GM21447 (cell line): ENCODE results near the gene PSG4.
"Not testable (repeated sequence)": the region's sequence is repeated elsewhere in the genome, so short reads cannot be mapped to it uniquely, and the experiment has no call there.

Experiments
- ATAC-seq: cut with Tn5 transposase; IDR thresholded peaks from one replicate; pipeline ENCODE4 v1.9.1; 2021; ENCODE audit not compliant: unreplicated experiment

The PSG4 gene

GRCh38 chr19:43205471-43206105, at the start of gene PSG4:
TSS of gene PSG4 (minus strand) at chr19:43205638. CDS start at chr19:43205536, 102 bp downstream.
- ATAC-seq: not testable (repeated sequence)

GRCh38 chr19:43251428-43251827, 46.0 kb upstream of the PSG4 start:
- not testable (repeated sequence) for ATAC-seq

GRCh38 chr19:43250296-43250695, 44.9 kb upstream of the PSG4 start:
- not testable (repeated sequence) for ATAC-seq

DNA sequence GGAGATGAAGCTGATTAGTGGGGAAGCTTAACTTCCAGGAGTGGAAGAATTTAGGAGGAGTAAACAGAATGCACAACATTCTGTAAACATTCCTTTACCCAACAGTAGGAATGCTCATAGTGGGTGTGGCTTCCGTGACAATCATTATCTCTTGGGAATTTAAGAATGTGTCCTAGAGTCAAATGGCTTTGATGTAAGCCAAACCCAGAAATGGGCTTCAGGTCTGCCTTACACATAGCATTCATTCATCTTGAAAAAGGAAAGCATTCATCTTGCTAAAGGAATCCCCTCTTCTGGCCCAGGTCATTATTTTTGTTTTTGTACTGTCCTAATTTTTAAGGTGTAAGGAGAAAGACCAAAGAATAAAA, 43.2 kb upstream of the PSG4 start:
- not testable (repeated sequence) for ATAC-seq

- not testable (repeated sequence) for ATAC-seq
Observed at GRCh38 chr19:43247243-43247880, 41.9 kb upstream of the PSG4 start.

DNA sequence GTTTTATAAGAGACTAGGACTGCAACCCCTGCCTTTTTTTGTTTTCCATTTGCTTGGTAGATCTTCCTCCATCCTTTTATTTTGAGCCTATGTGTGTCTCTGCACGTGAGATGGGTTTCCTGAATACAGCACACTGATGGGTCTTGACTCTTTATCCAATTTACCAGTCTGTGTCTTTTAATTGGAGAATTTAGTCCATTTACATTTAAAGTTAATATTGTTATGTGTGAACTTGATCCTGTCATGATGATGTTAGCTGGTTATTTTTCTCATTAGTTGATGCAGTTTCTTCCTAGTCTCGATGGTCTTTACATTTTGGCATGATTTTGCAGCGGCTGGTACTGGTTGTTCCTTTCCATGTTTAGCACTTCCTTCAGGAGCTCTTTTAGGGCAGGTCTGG, 40.4 kb upstream of the PSG4 start:
- not testable (repeated sequence) for ATAC-seq

- not testable (repeated sequence) for ATAC-seq
Observed at GRCh38 chr19:43242211-43242610, 36.8 kb upstream of the PSG4 start.

- ATAC-seq: not testable (repeated sequence)
Observed at GRCh38 chr19:43238213-43238612, 32.8 kb upstream of the PSG4 start.

DNA sequence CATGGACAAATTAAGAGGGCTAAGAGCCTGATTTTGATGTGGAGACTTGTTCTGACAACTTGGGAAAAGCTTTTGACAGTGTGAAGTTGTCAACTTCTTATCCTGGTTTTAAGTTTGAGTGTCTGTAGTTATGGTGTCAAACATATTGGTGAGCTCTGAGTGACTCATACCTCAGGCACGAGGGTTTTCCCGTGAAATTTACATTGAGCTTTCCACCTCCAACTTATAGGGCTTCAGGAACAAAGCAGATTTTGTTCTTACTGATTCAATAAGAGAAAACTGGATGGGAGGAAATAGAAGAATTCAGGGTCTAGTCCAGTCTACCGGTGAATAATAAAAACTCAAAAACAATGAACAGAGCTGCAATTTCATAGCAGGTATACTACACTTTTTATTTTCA, 30.2 kb upstream of the PSG4 start:
- ATAC-seq: not testable (repeated sequence)

GRCh38 chr19:43229315-43229714, 23.9 kb upstream of the PSG4 start:
- ATAC-seq: no peak

DNA sequence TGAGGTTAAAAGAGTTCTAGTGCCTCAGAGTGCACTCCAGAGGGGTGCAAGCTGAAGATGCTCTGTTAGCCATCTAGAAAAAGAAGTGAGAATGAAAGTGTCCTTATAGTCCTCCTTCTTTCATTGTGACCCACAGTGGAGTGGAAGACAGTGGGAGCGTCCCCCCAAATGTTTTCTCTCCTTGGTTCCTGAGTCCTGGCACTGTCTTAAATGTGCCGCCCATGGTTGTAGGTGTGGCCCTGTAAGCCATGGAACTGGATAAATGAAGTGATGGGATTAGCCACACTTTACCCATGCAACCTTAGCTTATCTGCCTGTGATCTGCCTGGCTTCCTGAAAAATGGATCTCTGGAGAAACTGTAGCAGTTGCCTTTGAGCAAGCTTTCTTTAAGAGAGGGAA, 23.3 kb upstream of the PSG4 start:
- not testable (repeated sequence) for ATAC-seq

DNA sequence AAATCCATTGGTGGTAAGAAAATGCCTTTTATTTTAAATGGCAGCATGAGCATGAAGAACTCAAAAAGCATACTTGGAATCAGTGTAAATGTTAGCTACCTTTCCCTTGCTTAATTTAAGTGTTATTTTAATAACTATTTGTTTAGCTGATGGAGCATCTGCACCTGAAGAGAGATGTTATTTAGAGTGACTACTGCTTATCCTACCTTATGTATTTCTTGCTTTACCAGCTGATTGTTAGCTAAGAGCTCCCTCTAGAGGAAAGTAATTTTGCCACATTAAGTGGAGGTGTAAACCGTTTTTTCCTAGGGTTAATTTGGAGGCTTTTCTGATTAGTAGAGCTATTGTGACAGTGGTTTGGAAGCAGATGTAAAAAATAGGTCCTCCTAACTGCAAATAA, 21.5 kb upstream of the PSG4 start:
- ATAC-seq: not testable (repeated sequence)

GRCh38 chr19:43224855-43225253, 19.4 kb upstream of the PSG4 start:
- no peak for ATAC-seq

GRCh38 chr19:43224201-43224854, 18.9 kb upstream of the PSG4 start:
- ATAC-seq: not testable (repeated sequence)

DNA sequence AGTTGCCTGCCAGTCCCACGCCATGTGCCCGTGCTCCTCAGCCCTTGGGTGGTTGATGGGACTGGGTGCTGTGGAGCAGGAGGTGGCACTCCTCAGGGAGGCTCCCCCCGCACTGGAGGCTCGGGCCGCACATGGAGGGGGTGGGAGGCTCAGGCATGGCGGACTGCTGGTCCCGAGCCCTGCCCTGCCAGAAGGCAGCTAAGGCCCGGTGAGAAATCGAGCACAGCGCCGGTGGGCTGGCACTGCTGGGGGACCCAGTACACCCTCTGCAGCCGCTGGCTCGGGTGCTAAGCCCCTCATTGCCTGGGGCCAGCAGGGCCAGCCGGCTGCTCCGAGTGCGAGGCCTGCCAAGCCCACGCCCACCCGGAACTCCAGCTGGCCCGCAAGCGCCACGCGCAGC, 16.5 kb upstream of the PSG4 start:
- ATAC-seq: not testable (repeated sequence)

GRCh38 chr19:43219136-43219535, 13.7 kb upstream of the PSG4 start:
- ATAC-seq: not testable (repeated sequence)

- not testable (repeated sequence) for ATAC-seq
Observed at GRCh38 chr19:43215881-43216280, 10.4 kb upstream of the PSG4 start.

GRCh38 chr19:43207991-43208390, 2.6 kb upstream of the PSG4 start:
- no peak for ATAC-seq

- ATAC-seq: not testable (repeated sequence)
Observed at GRCh38 chr19:43207174-43207573, 1.7 kb upstream of the PSG4 start.

DNA sequence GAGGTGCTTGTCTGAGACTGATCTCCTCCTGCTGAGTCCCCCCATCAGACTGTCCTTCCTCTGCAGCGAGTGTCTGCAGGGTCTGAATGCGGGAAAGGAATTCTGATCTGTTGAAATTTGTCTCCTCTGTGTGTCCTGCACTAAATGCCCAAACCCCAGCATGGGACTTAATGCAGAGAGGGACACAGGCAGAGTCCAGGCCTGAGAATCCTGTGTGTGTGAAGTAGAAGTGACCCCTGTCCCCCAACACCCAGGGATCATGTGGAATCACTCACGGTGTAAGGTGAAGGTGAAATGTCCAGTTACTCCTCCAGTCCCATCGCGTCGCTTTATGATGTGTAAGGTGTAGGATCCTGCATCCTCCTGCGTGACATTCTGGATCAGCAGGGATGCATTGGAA, 1.8 kb downstream of the PSG4 start:
- ATAC-seq: not testable (repeated sequence)

DNA sequence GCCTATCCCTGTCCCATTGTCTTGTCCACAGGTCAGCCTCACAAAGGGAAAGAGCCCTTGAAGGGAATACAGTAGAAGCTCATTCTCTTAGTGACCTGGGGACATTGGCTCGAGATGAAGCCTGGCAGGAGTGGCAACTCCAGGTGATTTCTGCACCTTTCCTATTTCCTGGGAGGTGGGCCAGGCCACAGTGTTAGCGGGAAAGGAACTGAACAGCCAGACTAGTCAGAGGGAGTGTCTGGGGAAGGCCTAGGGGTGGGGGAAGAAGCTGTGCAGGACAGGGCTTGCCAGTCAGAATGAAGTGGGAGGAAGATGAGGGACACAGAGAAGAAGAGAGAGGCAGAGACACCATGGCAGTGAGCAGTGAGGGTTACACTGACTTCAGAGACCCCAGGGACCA, 3.5 kb downstream of the PSG4 start:
- ATAC-seq: not testable (repeated sequence)

- ATAC-seq: not testable (repeated sequence)
Observed at GRCh38 chr19:43201337-43201801, 4.1 kb downstream of the PSG4 start.
